Measurements from ENCODE around the gene TRIO. TPM values are rescaled to one million over a fixed set of nuclear protein-coding genes. Genes with fewer than 3 reads are reported as not detected.

The TRIO gene
- total and polyA plus RNA-seq, 10 of the 15 experiments (the other 5 are each of a cell fraction or from before 2014, with no cell fraction given): 5.1 to 96.4 (median 44.6) TPM

DNA sequence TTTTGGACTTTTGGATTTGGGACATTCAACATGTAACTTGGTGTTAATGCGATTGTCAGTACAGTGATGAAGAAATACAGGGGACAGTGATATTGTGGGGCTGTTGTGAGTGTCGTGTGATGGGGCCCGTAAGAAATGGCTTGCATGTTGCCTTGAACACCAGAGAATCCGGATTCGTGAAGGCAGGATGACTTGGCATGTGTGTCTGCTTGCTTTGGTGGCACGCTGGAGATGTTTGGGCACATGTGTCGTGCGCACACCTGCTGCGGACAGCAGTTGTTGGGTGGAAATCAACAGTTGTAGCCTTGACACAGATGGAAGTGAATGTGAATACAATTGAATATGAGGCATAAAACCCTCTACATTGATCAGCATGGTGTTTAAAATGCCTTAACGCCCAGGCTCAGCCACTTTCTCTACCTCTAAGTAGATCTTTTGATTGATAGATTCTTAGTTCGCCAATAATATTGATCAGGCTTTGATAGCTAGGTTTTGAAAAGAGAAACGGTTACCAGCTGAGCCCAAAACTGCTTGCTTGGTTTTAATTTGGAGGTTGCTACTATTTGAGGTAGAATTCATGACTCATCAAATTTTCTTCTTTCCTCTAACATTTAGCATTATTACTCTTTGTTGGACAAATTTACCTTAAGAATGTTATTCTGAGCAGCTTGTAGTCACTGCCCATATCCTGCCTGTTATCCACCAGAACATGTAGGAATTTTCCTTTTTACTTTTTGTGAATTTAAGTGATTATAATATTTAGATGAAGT is 94.4 kb downstream of the TRIO start:
- 92% methylated on average over 12 of the region's 12 CpGs for WGBS (ENCODE audit: insufficient coverage, insufficient replicate concordance, low lambda C conversion rate, missing lambda C conversion rate)
- POLR2A ChIA-PET: interaction anchor here (1.0 kb wide), 1 partner anchor 20 kb away, joined by 3 read pairs; no protein-coding TSS in a partner anchor
- Histone ChIP-seq H3K9me3 (replicated peaks; ENCODE audit: control insufficient read depth, insufficient read depth, low read length) (no peaks in the 10 kb centered on the region; the same call in 2 of the 3 replicates), H2AFZ (ENCODE audit: control insufficient read depth, low read depth, low read length) (no peak overlapping the region), H3K4me1 (ENCODE audit: control insufficient read depth, insufficient read depth, low read length) (peaks cover 17% of the 10 kb centered on the region; the same call in 1 of the 2 replicates), H3K27me3 (replicated peaks in 1 of 2; ENCODE audit: control insufficient read depth in 2 of 2, insufficient read depth in 2 of 2, low read length in 1 of 2) (no peaks in the 10 kb centered on the region), H4K20me1 (ENCODE audit: control insufficient read depth, insufficient read depth) (no peaks in the 10 kb centered on the region), H3K4me3 (no peak overlapping the region), H3K79me2 (ENCODE audit: control insufficient read depth, insufficient read depth, low read length) (peaks cover 88% of the 10 kb centered on the region), H3K27ac (ENCODE audit: control insufficient read depth, insufficient read depth) (no peak overlapping the region), H3K9ac (ENCODE audit: control insufficient read depth, insufficient read depth, low read length) (no peak overlapping the region), H3K36me3 (ENCODE audit: control insufficient read depth in 2 of 2, insufficient read depth in 2 of 2, low read length in 1 of 2) (peaks cover 0 to under 1% of the 10 kb centered on the region in 2 experiments; a peak in 3 of 4 replicates), H3K4me2 (ENCODE audit: control insufficient read depth, insufficient read depth) (no peak overlapping the region)
- CTCF ChIA-PET: interaction anchor here (0.9 kb wide), 1 partner anchor 7 kb away, joined by 3 read pairs; no protein-coding TSS in a partner anchor
- DNase-seq (ENCODE audit: low read depth, low spot score) (no peak), FAIRE-seq (no peak), ATAC-seq (no peak)
- no TSS peak for BruUV-seq (replicated peaks)
- RAD21 ChIA-PET (ENCODE audit: unreplicated experiment): no interaction called here
- TF ChIP-seq POLR2AphosphoS2 (IDR thresholded peaks at IDR 0.05; ENCODE audit: low read depth, low read length): no peak
- peak; percentile 69 for TF ChIP-seq BACH1 (IDR thresholded peaks at IDR 0.05; ENCODE audit: borderline replicate concordance)
- in situ Hi-C loops (cut with MboI): no loop called here
- SMC1A ChIA-PET (ENCODE audit: uncharacterized antibody, unreplicated experiment): interaction anchor here (0.8 to 1.4 kb wide), 2 partner anchors 12 to 21 kb away, joined by 3 read pairs; no protein-coding TSS in a partner anchor
- intact Hi-C loops (cut with micrococcal nuclease; ENCODE audit: unreplicated experiment): no loop called here

DNA sequence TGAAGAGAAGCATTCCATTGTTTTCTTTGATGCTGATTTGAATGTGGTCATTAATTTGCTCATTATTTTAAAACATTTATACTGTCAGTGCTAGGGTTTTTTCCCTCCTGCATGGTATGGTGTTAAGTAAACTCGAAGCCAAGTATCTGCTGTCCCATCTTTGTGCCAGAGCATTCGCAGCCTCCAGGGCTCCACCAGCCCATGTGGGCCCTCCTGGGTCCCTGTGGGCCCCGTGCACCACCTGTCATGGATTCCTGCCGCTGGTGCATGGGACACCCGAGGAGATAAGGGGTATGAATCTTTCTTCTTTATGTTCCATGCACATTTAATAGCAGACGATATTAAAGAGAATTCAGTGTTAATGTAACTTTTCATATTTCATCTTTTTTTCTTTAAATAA is 95.1 kb downstream of the TRIO start:
- ChIA-PET SMC1A (ENCODE audit: uncharacterized antibody, unreplicated experiment) (interaction anchor here (0.8 to 1.4 kb wide), 2 partner anchors 13 to 20 kb away, joined by 3 read pairs; no protein-coding TSS in a partner anchor), RAD21 (ENCODE audit: unreplicated experiment) (no interaction called here), POLR2A (no interaction called here), CTCF (no interaction called here)
- DNase-seq (ENCODE audit: low read depth, low spot score) (no peak), FAIRE-seq (no peak), ATAC-seq (no peak)
- H3K4me2 ChIP-seq (ENCODE audit: control insufficient read depth, insufficient read depth): no peak overlapping the region
- no TSS peak for BruUV-seq (replicated peaks)
- peaks cover 88% of the 10 kb centered on the region for H3K79me2 ChIP-seq (ENCODE audit: control insufficient read depth, insufficient read depth, low read length)
- no peak overlapping the region for H3K9ac ChIP-seq (ENCODE audit: control insufficient read depth, insufficient read depth, low read length)
- H3K27ac ChIP-seq (ENCODE audit: control insufficient read depth, insufficient read depth): no peak overlapping the region
- in situ Hi-C loops (cut with MboI) (no loop called here), intact Hi-C loops (cut with micrococcal nuclease; ENCODE audit: unreplicated experiment) (no loop called here)
- no peaks in the 10 kb centered on the region for H3K27me3 ChIP-seq (replicated peaks in 1 of 2; ENCODE audit: control insufficient read depth in 2 of 2, insufficient read depth in 2 of 2, low read length in 1 of 2)
- H4K20me1 ChIP-seq (ENCODE audit: control insufficient read depth, insufficient read depth): no peaks in the 10 kb centered on the region
- peaks cover 17% of the 10 kb centered on the region; the same call in 1 of the 2 replicates for H3K4me1 ChIP-seq (ENCODE audit: control insufficient read depth, insufficient read depth, low read length)
- no peak overlapping the region for H2AFZ ChIP-seq (ENCODE audit: control insufficient read depth, low read depth, low read length)
- H3K36me3 ChIP-seq (ENCODE audit: control insufficient read depth in 2 of 2, insufficient read depth in 2 of 2, low read length in 1 of 2): peaks cover 0 to 2% of the 10 kb centered on the region in 2 experiments; a peak in 3 of 4 replicates
- H3K9me3 ChIP-seq (replicated peaks; ENCODE audit: control insufficient read depth, insufficient read depth, low read length): no peaks in the 10 kb centered on the region; the same call in 2 of the 3 replicates
- 89% methylated on average over 6 of the region's 6 CpGs for WGBS (ENCODE audit: insufficient coverage, insufficient replicate concordance, low lambda C conversion rate, missing lambda C conversion rate)
- H3K4me3 ChIP-seq: no peak overlapping the region
- TF ChIP-seq, protein P1, sequence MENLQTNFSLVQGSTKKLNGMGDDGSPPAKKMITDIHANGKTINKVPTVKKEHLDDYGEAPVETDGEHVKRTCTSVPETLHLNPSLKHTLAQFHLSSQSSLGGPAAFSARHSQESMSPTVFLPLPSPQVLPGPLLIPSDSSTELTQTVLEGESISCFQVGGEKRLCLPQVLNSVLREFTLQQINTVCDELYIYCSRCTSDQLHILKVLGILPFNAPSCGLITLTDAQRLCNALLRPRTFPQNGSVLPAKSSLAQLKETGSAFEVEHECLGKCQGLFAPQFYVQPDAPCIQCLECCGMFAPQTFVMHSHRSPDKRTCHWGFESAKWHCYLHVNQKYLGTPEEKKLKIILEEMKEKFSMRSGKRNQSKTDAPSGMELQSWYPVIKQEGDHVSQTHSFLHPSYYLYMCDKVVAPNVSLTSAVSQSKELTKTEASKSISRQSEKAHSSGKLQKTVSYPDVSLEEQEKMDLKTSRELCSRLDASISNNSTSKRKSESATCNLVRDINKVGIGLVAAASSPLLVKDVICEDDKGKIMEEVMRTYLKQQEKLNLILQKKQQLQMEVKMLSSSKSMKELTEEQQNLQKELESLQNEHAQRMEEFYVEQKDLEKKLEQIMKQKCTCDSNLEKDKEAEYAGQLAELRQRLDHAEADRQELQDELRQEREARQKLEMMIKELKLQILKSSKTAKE (IDR thresholded peaks at IDR 0.05; ENCODE audit: low read depth, poor library complexity, severe bottlenecking): no peak
- TF ChIP-seq USF1 (IDR thresholded peaks at IDR 0.05; ENCODE audit: borderline replicate concordance, extremely low read length, insufficient read depth, low read depth, low read length): no peak
- no peak for TF ChIP-seq ZNF622 (IDR thresholded peaks at IDR 0.05)
- TF ChIP-seq EGR1 (IDR thresholded peaks at IDR 0.05; ENCODE audit: borderline replicate concordance in 1 of 2, low read depth in 2 of 2, low read length in 2 of 2): no peak
- TF ChIP-seq POLR2AphosphoS2 (IDR thresholded peaks at IDR 0.05; ENCODE audit: low read depth, low read length): no peak
